Erythroblast (primary cell): ENCODE measurements around the gene OR2AP1.
"Not testable (repeated sequence)": the region's sequence is repeated elsewhere in the genome, so short reads cannot be mapped to it uniquely, and the experiment has no call there.

Source experiments
- GATA1 ChIP-seq: IDR thresholded peaks from 2 replicates; pipeline ENCODE4 v1.6.1; 2011; ENCODE audit warnings: low read depth, mild to moderate bottlenecking, control low read depth, low read length, moderate library complexity
- POLR2A ChIP-seq: IDR thresholded peaks from 2 replicates; pipeline ENCODE4 v1.6.1; 2011; ENCODE audit warnings: mild to moderate bottlenecking, low read length

DNA sequence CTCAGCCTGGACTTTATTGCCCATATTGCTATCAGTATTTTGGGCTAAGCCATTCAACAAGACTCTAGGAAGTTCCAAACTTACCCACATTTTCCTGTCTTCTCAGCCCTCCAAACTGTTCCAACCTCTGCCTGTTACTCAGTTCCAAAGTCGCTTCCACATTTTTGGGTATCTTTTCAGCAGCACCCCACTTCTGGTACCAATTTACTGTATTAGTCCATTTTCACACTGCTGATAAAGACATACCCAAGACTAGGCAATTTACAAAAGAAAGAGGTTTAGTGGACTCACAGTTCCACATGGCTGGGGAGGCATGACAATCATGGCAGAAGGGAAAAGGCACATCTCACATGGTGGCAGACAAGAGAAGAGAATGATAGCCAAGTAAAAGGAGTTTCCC is 1.6 kb upstream of the OR2AP1 start:
- not testable (repeated sequence) for TF ChIP-seq POLR2A, GATA1
